ENCODE data around the gene THOC2. TPM values are rescaled to one million over a fixed set of nuclear protein-coding genes. Genes with fewer than 3 reads are reported as not detected.
"Not testable (repeated sequence)": the region's sequence is repeated elsewhere in the genome, so short reads cannot be mapped to it uniquely, and the experiment has no call there.

THOC2 gene
- total RNA-seq (2014; rRNA removed; shearing (Covaris generic); ENCODE audit: low replicate concordance) = 29.8 and 30.6 TPM in 2 replicates

DNA sequence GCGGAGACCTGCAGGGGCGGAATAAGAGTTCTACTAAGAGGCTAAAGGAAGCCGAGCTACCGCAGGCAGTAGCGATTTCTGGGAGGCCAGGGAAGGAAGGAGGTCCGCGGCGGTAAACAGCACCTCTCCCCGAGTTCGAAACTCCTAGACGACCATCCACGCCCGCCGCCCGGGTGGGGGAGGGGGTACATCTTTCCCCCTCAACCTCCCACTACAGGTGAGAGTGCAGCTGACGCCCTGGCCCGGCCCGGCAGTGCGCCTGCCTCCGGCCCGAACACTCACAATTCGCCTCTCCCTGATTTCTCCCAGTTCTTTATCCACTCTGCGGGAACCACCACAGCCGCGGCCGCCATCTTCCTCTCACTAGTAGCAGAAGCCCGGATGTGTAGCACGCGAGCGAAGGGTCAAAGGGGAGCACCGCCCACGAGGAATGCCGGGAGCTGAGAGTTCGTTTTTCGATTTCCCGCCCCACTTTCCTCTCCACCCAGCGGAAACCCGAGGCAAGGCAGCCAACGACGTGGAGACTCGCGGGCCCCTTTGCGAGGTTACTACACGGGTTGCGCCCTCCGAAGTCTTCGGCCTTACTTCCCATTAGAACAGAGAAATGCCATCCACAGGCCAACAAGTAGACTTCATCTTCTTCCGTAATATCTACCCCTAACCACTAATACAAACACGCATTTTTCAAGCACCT lies at the start of gene THOC2:
Gene THOC2 (minus strand): TSS at position 383 of the 694 bp plus-strand sequence. CDS start 30 bp downstream, at position 353.
- peak within 1 kb of the TSS; percentile 86 for H3K4me3 ChIP-seq
- H3K9me3 ChIP-seq = no peaks in the 10 kb centered on the region
- no peaks in the 10 kb centered on the region for H3K27me3 ChIP-seq
- peaks cover 11% of the 10 kb centered on the region for H3K36me3 ChIP-seq
- DNase-seq = peak; percentile 89

DNA sequence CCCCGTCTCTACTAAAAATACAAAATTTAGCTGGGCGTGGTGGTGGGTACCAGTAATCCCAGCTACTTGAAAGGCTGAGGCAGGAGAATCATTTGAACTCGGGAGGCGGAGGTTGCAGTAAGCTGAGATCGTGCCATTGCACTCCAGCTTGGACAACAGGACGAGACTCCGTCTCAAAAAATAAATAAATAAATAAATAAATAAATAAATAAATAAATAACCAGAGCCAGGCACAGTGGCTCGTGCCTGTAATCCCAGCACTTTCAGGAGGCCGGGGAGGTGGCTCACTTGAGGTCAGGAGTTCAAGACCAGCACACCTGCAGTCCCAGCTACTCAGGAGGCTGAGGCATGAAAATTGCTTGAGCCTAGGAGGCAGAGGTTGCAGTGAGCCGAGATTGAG lies 48.9 kb upstream of the THOC2 start:
- not testable (repeated sequence) for H3K36me3 ChIP-seq, DNase-seq

GRCh38 chrX:123779908-123780396 lies 47.1 kb upstream of the THOC2 start:
- no peak overlapping the region for H3K4me3 ChIP-seq
- no peaks in the 10 kb centered on the region for H3K27me3 ChIP-seq
- DNase-seq = no peak
- no peaks in the 10 kb centered on the region for H3K36me3 ChIP-seq
- no peaks in the 10 kb centered on the region for H3K9me3 ChIP-seq

More for the DNA sequence above, 48.9 kb upstream of the THOC2 start:
- H3K4me3 ChIP-seq, H3K27me3 ChIP-seq, H3K9me3 ChIP-seq: not testable (repeated sequence)

- Histone ChIP-seq H3K9me3 (no peaks in the 10 kb centered on the region), H3K4me3 (no peak overlapping the region), H3K36me3 (no peaks in the 10 kb centered on the region), H3K27me3 (no peaks in the 10 kb centered on the region)
- no peak for DNase-seq
Measured at GRCh38 chrX:123773258-123773988, 40.6 kb upstream of the THOC2 start.

GRCh38 chrX:123771449-123772064 lies 38.7 kb upstream of the THOC2 start:
- Histone ChIP-seq H3K36me3 (no peaks in the 10 kb centered on the region), H3K27me3 (no peaks in the 10 kb centered on the region), H3K9me3 (no peaks in the 10 kb centered on the region), H3K4me3 (no peak overlapping the region)
- DNase-seq = no peak

- Histone ChIP-seq H3K27me3 (no peaks in the 10 kb centered on the region), H3K9me3 (no peaks in the 10 kb centered on the region), H3K4me3 (peak overlapping the region; percentile 45), H3K36me3 (no peaks in the 10 kb centered on the region)
- peak; percentile 90 for DNase-seq
Measured at GRCh38 chrX:123764967-123765871, 32.4 kb upstream of the THOC2 start.

DNA sequence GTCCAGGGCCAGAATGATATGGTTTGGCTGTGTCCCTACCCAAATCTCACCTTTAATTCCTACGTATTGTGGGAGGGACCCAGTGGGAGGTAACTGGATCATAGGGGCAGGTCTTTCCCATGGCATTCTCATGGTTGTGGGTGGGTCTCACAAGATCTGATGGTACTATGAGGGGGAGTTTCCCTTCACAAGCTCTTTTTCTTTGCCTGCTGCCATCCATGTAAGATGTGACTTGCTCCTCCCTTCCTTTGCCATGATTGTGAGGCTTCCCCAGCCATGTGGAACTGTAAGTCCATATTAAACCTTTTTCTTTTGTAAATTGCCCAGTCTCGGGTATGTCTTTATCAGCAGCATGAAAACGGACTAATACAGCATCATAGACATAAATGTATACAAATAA lies 27.0 kb upstream of the THOC2 start:
- not testable (repeated sequence) for H3K4me3 ChIP-seq, DNase-seq, H3K36me3 ChIP-seq, H3K9me3 ChIP-seq, H3K27me3 ChIP-seq

DNA sequence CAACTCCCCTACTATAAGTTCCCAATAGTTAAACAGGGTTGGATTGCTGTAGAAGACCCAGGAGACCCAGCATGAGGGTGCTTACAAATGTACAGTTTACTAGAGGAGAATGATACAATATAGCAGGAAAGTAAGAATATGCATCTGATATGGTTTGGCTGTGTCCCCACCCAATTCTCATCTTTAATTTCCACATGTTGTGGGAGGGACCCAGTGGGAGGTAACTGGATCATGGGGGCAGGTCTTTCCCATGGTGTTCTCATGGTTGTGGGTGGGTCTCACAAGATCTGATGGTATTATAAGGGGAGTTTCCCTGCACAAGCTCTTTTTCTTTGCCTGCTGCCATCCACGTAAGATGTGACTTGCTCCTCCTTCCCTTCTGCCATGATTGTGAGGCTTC lies 24.9 kb upstream of the THOC2 start:
- H3K27me3 ChIP-seq, H3K9me3 ChIP-seq, H3K4me3 ChIP-seq, H3K36me3 ChIP-seq, DNase-seq: not testable (repeated sequence)

DNA sequence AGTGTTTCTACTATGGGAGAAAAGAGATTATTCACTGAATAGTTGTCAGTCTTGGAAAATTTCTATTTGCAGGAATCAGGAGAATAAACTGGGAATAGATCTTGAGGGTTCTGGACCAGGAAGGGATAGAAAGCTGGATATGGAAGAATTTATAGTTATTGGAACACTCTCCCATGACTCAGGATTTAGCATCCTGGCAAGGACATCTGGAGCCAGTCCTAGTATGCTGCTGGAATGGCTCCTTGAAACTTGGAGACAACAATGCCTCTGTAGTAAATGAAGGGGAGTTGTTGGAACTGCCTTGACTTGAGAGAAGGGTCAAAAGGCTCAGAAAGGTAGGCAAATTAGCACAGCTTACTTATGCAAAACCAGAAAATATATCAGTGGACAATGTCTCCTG lies 23.5 kb upstream of the THOC2 start:
- H3K27me3 ChIP-seq = no peaks in the 10 kb centered on the region
- H3K9me3 ChIP-seq = no peaks in the 10 kb centered on the region
- H3K36me3 ChIP-seq = no peaks in the 10 kb centered on the region
- H3K4me3 ChIP-seq = no peak overlapping the region
- peak; percentile 46 for DNase-seq

DNA sequence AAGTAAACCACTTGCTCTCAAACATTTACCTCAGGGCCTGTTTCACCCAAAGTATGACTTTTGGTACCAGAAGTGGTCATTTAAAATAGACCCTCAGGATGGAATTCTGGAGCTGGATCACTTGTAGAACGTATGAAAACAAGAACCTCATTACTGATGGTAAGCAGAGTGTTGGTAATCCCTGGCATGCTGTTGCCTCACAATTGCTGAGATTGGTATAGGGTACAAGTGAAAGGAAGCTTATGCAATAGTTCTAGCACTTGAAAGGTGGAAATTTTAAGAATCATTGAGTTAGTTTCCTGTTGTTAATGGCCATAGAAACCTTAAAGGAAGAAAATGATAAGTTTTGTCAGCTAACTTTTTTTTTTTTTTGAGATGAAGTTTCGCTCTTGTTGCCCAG lies 22.3 kb upstream of the THOC2 start:
- DNase-seq = no peak
- H3K36me3 ChIP-seq = no peaks in the 10 kb centered on the region
- H3K27me3 ChIP-seq = no peaks in the 10 kb centered on the region
- H3K4me3 ChIP-seq = no peak overlapping the region
- no peaks in the 10 kb centered on the region for H3K9me3 ChIP-seq

GRCh38 chrX:123753656-123754350 lies 21.0 kb upstream of the THOC2 start:
- no peaks in the 10 kb centered on the region for H3K27me3 ChIP-seq
- H3K4me3 ChIP-seq = no peak overlapping the region
- DNase-seq = no peak
- H3K9me3 ChIP-seq = no peaks in the 10 kb centered on the region
- no peaks in the 10 kb centered on the region for H3K36me3 ChIP-seq

DNA sequence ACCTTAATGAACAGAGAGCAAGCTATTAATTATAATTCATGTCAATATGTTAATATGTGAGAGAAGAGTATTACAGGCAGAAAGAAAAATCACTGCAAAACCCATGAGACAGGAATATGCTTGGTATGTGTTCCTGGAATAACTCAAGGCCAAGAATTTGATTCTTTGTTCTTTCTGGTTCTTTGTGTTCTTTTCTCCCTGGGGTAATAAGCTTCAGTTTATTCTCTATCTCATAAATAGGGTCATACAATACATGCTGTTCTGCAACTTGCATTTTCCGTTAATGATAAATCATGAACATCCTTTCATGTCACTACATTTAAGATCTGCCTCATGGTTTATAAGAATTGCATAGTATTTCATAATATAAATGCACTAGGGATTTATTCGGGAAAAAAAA lies 16.8 kb upstream of the THOC2 start:
- no peak overlapping the region for H3K4me3 ChIP-seq
- H3K36me3 ChIP-seq = no peaks in the 10 kb centered on the region
- no peaks in the 10 kb centered on the region for H3K27me3 ChIP-seq
- no peaks in the 10 kb centered on the region for H3K9me3 ChIP-seq
- DNase-seq = no peak

- no peak for DNase-seq
- Histone ChIP-seq H3K36me3 (no peaks in the 10 kb centered on the region), H3K9me3 (no peaks in the 10 kb centered on the region), H3K4me3 (no peak overlapping the region), H3K27me3 (no peaks in the 10 kb centered on the region)
Measured at GRCh38 chrX:123745511-123745910, 12.7 kb upstream of the THOC2 start.

- no peaks in the 10 kb centered on the region for H3K9me3 ChIP-seq
- H3K36me3 ChIP-seq = no peaks in the 10 kb centered on the region
- H3K27me3 ChIP-seq = no peaks in the 10 kb centered on the region
- no peak for DNase-seq
- H3K4me3 ChIP-seq = no peak overlapping the region
Measured at GRCh38 chrX:123743312-123743711, 10.5 kb upstream of the THOC2 start.

- no peak for DNase-seq
- Histone ChIP-seq H3K36me3 (no peaks in the 10 kb centered on the region), H3K27me3 (no peaks in the 10 kb centered on the region), H3K9me3 (no peaks in the 10 kb centered on the region), H3K4me3 (no peak overlapping the region)
Measured at GRCh38 chrX:123742440-123742839, 9.6 kb upstream of the THOC2 start.

GRCh38 chrX:123740536-123740935 lies 7.7 kb upstream of the THOC2 start:
- DNase-seq = no peak
- no peaks in the 10 kb centered on the region for H3K9me3 ChIP-seq
- no peak overlapping the region for H3K4me3 ChIP-seq
- H3K27me3 ChIP-seq = no peaks in the 10 kb centered on the region
- H3K36me3 ChIP-seq = no peaks in the 10 kb centered on the region

Data from MG63 (cell line).